ENCODE results near the gene SCUBE1. TPM values are rescaled to one million over a fixed set of nuclear protein-coding genes. Genes with fewer than 3 reads are reported as not detected.
A peak's percentile ranks its signal among the peaks of the same experiment; 100 is the strongest.
"Not testable (repeated sequence)": the region's sequence is repeated elsewhere in the genome, so short reads cannot be mapped to it uniquely, and the experiment has no call there.

The SCUBE1 gene
- polyA plus RNA-seq, 3 donors: 6.6 to 8.1 (median 7.0) TPM

DNA sequence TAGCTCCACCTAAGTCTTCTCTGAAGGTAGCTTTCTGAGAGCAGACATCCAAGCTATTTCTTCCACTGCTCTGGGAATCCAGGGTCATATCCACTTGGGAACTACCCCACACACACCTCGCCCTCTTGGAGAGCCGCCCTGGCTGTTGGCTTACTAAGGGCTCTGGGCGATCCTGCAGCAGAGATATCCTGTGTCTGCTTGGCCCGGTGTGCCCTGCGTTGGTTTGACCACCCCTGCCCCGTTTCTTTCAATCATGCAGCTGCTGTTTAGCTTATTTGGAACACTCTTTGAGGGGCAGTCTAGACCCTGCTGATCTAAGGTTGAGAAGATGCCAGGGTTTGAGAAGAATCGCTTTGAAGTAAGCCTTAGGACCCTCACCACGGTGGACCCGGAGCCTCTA, 17.4 kb upstream of the SCUBE1 start:
- no peak for DNase-seq (ENCODE audit: low read depth in 3 of 3, low spot score in 2 of 3)

GRCh38 chr22:43356881-43357280, 13.7 kb upstream of the SCUBE1 start:
- no peak for DNase-seq (ENCODE audit: low read depth in 3 of 3, low spot score in 2 of 3)

- not testable (repeated sequence) for DNase-seq (ENCODE audit: low read depth in 3 of 3, low spot score in 2 of 3)
Measured at GRCh38 chr22:43355688-43356087, 12.5 kb upstream of the SCUBE1 start.

DNA sequence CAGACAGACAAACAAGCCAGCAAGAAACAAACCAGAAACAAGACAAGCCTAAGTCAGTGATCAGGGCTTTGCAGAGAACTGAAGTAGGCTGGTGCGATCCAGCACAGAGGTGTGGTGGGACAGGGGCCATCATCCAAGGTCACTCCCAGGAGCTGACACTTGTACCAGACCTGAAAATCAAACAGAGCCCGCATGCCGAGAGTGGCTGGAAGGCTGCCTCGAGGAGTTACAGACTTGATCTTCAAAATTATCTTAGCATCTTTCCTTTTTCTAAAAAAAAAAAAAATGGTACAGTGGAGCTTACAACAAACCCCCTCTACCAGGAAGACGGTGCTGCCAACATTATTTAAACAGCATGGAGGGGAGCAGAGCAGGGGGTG, 8.8 kb upstream of the SCUBE1 start:
- DNase-seq (ENCODE audit: low read depth in 3 of 3, low spot score in 2 of 3): no peak

DNA sequence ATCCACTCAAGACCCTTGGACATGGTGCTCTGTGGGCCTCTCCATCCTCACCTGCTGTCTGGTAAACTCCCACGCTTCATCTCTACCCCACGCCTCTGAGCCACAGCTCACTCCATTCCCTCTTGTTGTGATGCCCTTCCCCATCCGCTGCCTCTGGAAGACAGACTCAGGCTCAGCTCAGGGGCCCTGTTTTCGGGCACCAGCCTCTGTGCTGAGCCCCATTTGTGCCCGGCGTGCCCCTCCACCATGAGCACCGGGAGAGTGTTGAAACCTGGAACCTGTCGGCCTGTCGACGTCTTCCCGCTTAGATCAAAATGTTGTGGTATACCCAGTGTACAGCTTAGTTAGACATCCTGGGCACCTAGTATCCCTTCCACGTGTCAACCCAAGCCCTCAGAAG, 6.5 kb upstream of the SCUBE1 start:
- DNase-seq (ENCODE audit: low read depth in 3 of 3, low spot score in 2 of 3): no peak

DNA sequence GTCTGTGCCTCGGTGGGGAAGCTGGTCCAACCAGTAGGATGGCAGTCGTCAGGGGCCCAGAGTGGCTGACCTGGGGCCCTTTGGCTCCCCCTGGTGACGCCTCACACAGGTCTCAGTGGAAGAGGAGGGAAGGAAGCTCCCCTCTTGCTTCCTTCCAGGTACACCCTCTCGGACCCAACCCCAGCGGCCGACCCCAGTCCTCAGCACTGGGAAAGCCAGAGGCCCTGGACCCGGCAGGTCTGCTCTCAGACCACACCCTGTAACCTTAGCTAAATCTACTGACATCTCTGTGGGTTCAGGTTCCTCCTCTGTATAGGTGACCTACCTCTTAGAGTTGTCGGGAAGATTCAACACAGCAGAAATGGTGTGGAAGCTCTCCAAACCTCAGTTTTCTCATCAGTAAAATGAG, 3.4 kb upstream of the SCUBE1 start:
- DNase-seq (ENCODE audit: low read depth in 3 of 3, low spot score in 2 of 3): no peak

DNA sequence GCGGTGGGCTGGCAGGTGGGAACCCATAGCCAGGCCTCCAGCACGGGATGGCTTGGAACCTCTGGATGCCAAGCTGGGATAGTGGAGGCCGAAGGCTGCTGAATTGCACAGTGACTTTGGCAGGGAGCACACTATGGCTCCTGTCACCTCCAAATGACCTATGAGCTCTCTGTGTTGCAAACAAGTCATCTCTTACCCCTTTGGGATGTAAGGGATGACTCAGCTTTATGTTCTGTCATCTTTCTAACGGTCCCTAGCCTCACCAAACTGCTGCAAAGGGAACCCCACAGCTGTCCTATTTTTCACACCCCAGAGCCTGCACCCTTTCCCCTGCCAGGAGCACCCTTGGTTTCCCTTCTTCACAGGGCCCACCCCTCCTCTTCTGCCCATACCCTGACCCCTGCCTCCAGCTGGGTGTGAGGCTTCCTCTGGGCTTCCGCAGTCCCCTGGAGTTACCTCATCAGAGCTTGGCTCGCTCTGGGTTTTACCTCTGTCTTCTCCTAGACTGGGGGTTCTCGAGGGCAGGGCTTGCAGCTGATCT, 2.7 kb upstream of the SCUBE1 start:
- no peak for DNase-seq (ENCODE audit: low read depth in 3 of 3, low spot score in 2 of 3)

DNA sequence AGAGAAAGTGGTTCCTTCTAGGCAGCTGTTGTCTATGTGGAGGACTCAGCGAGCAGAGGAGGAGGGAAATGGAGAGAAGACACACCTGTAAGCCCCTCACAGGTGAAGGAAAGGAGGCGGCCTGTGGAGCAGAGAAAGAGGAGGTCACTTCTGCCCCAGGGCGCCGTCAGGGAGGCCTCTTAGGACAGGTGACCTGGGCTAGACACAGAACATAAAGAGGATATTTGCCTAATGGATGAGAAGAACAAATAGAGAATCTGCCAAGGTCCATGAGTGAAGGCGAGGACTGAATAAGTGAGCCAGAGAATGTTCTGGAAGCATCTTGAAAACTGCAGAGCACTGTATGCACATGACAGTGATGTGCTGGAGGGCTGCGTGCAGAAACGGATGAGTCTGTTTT, 2.2 kb upstream of the SCUBE1 start:
- DNase-seq (ENCODE audit: low read depth in 3 of 3, low spot score in 2 of 3): no peak

DNA sequence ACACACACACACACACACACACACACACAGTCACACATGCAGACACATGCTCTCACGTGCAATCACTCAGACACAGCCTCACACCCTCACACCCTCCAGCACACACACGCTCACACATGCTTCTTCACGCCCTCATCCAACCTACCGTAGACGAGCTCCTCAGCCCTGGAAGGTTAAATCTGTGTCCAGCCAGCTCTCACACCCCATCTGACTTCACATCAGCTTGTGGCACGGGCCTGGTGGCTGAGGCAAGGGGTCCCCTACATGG, 1.3 kb upstream of the SCUBE1 start:
- no peak for DNase-seq (ENCODE audit: low read depth in 3 of 3, low spot score in 2 of 3)

DNA sequence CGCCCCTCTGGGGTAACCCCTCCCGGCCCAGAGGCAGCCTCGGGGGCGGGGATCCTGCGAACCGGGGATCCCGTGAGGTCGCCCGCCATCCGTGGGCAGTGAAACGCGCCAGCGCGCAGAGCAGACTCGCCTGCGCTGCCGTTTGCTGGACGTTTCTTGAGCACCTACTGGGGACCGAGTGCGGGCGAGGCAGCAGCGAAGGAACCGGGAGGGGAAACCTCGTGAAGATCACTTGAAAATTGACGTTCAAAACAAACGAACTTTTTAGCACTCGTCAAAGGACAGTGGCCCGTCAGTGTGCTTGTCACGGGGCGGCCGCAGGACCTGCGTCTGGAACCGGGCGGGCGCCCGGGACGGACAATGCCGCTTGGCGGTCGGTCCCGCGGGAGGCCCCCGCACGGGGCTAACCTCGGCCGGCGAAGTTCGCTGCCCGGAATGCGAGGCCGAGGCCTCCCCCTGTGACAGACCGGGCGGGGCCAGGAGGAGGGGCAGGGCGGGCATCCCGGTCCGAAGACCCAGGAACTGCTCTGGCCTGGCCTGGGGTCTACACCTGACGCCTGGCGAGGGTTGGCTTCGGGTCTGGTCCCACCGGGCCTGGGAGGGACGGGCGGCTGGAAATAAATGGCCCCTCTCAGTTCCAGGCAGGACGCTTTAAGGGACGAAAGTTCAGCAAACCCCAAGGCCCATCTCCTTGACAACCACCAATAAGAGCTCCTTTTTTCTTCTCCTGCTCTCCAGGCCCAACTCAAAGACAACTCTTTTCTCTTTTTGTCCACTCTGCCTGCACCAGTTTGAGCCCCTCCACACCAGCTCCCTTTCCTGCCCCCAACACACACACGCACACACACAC, 723 bp upstream of the SCUBE1 start:
- no peak for DNase-seq (ENCODE audit: low read depth in 3 of 3, low spot score in 2 of 3)

GRCh38 chr22:43342347-43343261, 568 bp downstream of the SCUBE1 start:
- DNase-seq (ENCODE audit: low read depth in 3 of 3, low spot score in 2 of 3): no peak

DNA sequence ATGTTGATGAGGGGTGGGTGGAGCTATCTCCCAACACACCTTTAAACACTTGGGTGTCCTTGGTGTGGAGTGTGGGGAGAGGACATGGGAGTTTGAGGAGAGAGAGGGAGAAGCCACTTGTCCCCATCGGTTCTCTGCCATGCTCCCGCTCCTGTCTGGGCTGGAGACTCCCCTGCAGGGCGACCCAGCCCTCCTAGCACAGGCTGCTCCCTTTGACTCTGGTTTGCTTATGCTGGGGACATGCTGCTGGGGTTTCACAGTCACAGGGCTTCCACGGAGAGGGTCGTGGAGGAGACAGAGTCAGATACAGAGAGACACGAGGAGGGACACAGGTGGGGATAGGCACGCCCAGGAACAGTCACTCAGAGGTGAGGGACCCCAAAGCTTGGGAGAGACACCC, 1.6 kb downstream of the SCUBE1 start:
- no peak for DNase-seq (ENCODE audit: low read depth in 3 of 3, low spot score in 2 of 3)

GRCh38 chr22:43338766-43339345, 4.3 kb downstream of the SCUBE1 start:
- no peak for DNase-seq (ENCODE audit: low read depth in 3 of 3, low spot score in 2 of 3)

DNA sequence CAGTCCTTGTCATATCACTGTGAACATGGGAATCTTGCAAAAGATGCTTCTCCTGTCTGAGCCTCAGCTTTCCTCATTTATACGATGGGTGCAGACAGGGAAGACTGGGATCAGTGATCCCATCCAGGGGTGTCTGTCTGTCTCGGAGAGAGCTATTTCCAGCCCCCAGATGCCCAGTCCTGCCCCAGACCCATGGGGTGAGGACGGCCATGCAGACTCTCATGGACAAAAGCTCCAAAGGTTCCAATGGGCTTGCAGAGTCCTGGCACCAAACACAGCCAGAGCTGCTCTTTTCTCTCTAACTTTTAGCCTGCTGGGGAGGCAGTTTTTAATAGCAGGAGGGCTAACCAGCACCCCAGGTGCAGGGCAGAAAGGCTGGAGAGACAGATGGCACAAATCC, 5.2 kb downstream of the SCUBE1 start:
- DNase-seq (ENCODE audit: low read depth in 3 of 3, low spot score in 2 of 3): no peak

DNA sequence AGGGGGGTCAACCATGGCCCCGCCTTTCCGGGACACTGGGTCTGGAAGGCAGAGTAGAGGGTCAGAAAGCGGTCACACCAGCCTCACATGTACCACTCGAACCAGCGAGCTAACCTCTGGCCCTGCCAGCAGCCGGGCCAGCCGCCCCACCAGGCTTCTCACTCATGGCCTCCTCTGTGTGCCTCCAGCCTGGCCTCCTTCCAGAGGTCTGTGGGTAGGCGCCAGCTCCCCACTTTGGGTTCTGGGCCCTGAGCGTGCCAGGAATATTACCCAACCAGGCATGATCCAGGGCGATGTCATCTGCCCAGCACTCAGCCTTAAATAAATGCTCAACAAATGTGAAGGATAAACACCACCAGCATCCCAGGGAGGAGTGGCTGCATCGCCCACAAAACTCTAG, 5.8 kb downstream of the SCUBE1 start:
- no peak for DNase-seq (ENCODE audit: low read depth in 3 of 3, low spot score in 2 of 3)

DNA sequence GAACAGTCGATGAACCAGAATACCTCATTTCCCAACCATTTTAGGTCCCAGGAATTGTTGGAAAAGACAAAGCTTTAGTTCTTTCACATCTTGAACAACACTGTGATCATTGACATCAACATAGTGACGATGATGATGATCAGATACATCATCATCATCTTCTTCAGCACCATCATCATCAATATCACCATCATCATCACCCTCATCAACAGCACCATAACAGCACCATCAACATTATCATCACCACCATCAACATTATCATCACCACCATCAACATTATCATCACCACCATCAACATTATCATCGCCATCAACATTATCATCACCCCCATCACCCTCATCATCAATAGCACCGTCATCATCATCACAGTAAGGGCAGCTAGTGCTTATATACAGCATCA, 8.8 kb downstream of the SCUBE1 start:
- no peak for DNase-seq (ENCODE audit: low read depth in 3 of 3, low spot score in 2 of 3)

DNA sequence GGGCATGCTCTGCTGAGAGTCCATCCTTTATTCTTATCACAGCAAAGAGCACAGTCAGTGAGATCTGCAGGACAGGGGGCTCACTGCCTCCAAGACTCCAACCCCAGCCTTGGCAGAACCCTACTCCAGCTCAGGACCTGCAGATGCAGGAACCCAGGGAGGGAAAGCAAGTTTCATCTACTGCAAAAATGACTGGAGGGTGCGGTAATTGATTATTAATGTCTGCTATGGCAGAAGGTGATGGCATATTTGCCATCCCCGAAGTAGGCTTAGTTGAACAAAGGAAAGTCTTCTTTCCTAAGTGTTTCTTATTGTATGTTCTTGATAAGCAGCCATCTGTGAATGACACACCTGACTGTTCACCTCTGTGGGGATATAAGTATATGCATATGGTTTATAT, 9.2 kb downstream of the SCUBE1 start:
- DNase-seq (ENCODE audit: low read depth in 3 of 3, low spot score in 2 of 3): no peak

GRCh38 chr22:43333156-43333555, 10.0 kb downstream of the SCUBE1 start:
- no peak for DNase-seq (ENCODE audit: low read depth in 3 of 3, low spot score in 2 of 3)

DNA sequence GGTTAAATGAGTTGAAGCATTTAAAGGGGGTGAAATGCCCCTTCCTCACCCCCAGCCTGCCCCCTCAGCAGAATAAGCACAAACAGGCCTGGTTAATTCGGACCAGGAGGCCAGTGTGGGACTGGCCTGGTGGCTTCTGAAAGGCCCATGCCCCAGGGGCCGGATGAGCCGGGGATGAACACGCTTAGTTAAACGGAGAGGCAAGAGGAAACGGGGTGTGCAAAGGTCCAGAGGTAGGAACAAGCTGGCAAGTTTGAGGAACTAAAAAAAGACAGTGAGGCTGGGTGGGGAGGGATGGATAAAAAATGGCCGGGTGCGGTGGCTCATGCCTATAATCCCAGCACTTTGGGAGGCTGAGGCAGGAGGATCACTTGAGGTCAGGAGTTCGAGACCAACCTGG, 11.5 kb downstream of the SCUBE1 start:
- DNase-seq (ENCODE audit: low read depth in 3 of 3, low spot score in 2 of 3): no peak

DNA sequence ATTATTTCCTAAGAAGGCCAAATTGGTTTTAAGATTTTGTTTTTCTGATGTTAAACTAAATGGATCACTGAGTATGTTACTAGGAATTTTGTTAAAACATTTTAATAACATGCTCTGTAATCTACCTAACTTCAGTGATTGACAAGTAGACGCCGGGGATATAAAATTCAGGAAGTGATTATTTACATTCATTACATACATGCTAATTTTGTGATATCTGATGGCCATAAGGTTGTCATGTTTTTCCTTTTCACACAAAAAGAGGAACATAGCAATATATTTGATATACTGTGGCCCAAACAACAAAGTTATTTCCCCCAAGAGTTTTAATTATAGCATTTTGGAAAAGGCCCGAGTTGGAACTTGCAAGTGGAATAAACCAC, 12.1 kb downstream of the SCUBE1 start:
- DNase-seq (ENCODE audit: low read depth in 3 of 3, low spot score in 2 of 3): peak; percentile 41 to 52 (median 52)

Data from right renal cortex interstitium (tissue), 3 donors.